ENCODE results near the gene JMJD7.

DNA sequence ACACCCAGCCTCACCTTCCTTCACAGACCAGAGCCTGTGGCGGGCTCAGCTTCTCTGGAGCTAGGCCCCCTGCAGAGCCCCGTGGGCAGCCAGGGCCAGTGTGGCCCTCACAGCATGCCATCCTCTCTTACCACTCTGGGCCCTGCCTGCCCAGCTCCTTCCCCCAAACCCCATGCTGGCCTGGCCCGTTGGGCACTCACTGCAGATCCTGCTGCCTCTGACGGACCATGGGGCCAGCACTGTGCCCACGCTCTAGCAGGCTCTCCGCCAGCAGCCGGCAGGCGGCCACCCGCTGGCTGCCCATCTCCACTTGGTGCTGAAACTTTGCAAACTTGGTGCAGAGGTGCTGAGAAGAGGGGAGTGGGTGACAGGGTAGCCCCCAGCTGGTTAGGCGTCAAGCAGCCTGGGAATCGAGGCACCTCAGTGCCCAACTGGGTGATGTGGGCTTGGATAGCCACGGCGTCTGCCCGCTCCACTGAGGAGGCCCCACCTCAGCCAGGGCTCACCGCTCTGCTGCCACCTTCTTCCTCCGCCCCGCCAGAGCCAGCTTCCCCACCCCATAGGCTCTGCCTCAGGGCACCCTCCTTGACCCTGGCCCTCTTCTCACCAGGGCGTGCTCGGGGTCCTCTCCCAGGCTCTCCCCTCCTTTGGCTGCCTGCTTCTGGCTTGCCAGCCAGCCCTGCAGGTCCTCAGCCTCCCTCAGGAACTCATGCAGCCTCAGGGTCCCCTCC lies 43.4 kb downstream of the JMJD7 start:
- TF ChIP-seq CTCF (IDR thresholded peaks at IDR 0.05) (no peak), POLR2A (IDR thresholded peaks at IDR 0.05) (no peak)
